ENCODE data around the gene SIGLEC5. TPM values are rescaled to one million over a fixed set of nuclear protein-coding genes. Genes with fewer than 3 reads are reported as not detected.
A peak's percentile ranks its signal among the peaks of the same experiment; 100 is the strongest.

The SIGLEC5 gene
- total RNA-seq, 5 donors from 2014 or later (not counting 1 experiment from before 2014, with no cell fraction given) = 0.16 to 0.26 TPM; not detected in 3

DNA sequence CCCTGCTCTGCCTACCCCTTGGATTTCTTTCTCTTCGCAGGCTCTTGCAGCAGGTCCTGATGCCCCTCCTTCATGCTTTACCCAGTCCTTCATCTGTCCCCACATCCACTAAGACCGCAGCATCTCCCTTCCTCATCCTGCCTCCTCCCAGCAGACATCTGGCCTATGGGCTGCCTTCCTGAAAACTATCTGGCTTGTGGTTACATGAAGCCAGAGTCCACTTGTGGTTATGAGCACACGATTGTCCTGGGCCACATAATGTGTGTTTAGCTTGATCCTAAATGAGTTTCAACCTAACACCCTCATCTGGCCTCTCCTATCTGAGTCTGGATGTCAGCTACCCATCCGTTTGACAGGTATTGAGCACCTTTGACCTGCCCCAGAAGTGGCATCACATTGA lies 64.6 kb downstream of the SIGLEC5 start:
- H3K4me1 Mint-ChIP-seq = peaks cover 2 to 4% (median 4%) of the 10 kb centered on the region in 3 donors
- peaks cover 0 to 3% of the 10 kb centered on the region in 2 experiments for H3K4me1 ChIP-seq (ENCODE audit: control insufficient read depth in 1 of 2, extremely low read depth in 1 of 2, insufficient read depth in 2 of 2, low read length in 2 of 2)
- H3K36me3 Mint-ChIP-seq = no peaks in the 10 kb centered on the region
- POLR2A ChIA-PET = no interaction called here
- H3K9me3 ChIP-seq = no peaks in the 10 kb centered on the region
- CTCF ChIA-PET = no interaction called here
- peaks cover 9 to 23% of the 10 kb centered on the region in 2 experiments for H3K27me3 ChIP-seq (replicated peaks in 1 of 2; ENCODE audit: control insufficient read depth in 2 of 2, extremely low read depth in 1 of 2, insufficient read depth in 2 of 2, low read length in 1 of 2)
- H3K27me3 Mint-ChIP-seq = peaks cover 51 to 58% of the 10 kb centered on the region in 2 donors
- ATAC-seq (replicated peaks in 1 of 4) = no peak
- H3K27ac Mint-ChIP-seq = no peak overlapping the region
- WGBS (ENCODE audit: insufficient coverage) = 43% methylated on average over 3 of the region's 4 CpGs
- H3K27ac ChIP-seq (ENCODE audit: low read length) = no peak overlapping the region
- no peak overlapping the region for H3K4me3 Mint-ChIP-seq
- H3K36me3 ChIP-seq (ENCODE audit: control insufficient read depth in 2 of 2, extremely low read depth in 1 of 2, insufficient read depth in 1 of 2, low read length in 1 of 2) = no peaks in the 10 kb centered on the region
- no peak for DNase-seq
- H3K9me3 Mint-ChIP-seq = no peaks in the 10 kb centered on the region
- no peak overlapping the region for H3K4me3 ChIP-seq (ENCODE audit: control insufficient read depth in 1 of 2, extremely low read depth in 1 of 2, low read length in 1 of 2)

DNA sequence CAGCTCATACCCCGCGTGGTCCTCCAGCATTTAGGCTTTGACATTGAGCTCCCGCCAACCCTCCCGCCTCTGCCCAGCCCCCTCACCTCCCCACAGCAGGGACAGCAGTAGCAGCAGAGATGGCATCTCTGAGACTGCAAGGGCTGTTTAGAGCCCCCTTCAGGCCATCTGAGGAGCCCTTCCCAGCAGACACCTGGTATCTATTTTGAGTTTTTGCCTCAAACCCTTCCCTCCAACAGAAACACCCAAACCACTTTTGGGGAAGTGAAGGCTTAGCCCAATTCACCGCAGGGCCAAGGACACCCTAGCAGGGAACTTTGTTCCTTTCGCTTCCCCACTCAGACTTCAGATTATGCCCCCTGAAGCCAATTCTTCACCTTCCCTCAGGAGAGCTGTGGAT lies 65.4 kb downstream of the SIGLEC5 start:
- H3K27ac ChIP-seq (ENCODE audit: low read length) = no peak overlapping the region
- Mint-ChIP-seq H3K36me3 (no peaks in the 10 kb centered on the region), H3K27ac (no peak overlapping the region), H3K4me3 (no peak overlapping the region), H3K4me1 (no peaks in the 10 kb centered on the region), H3K27me3 (peaks cover 57 to 65% of the 10 kb centered on the region in 2 donors), H3K9me3 (no peaks in the 10 kb centered on the region)
- WGBS (ENCODE audit: insufficient coverage) = 50% methylated on average over 2 of the region's 6 CpGs
- no peaks in the 10 kb centered on the region for H3K36me3 ChIP-seq (ENCODE audit: control insufficient read depth in 2 of 2, extremely low read depth in 1 of 2, insufficient read depth in 1 of 2, low read length in 1 of 2)
- no peaks in the 10 kb centered on the region for H3K4me1 ChIP-seq (ENCODE audit: control insufficient read depth in 1 of 2, extremely low read depth in 1 of 2, insufficient read depth in 2 of 2, low read length in 2 of 2)
- H3K4me3 ChIP-seq (ENCODE audit: control insufficient read depth in 1 of 2, extremely low read depth in 1 of 2, low read length in 1 of 2) = no peak overlapping the region
- ChIA-PET CTCF (no interaction called here), POLR2A (no interaction called here)
- H3K9me3 ChIP-seq = no peaks in the 10 kb centered on the region
- peaks cover 9 to 29% of the 10 kb centered on the region in 2 experiments for H3K27me3 ChIP-seq (replicated peaks in 1 of 2; ENCODE audit: control insufficient read depth in 2 of 2, extremely low read depth in 1 of 2, insufficient read depth in 2 of 2, low read length in 1 of 2)
- DNase-seq (peak in 1 of 35 experiments; percentile 27), ATAC-seq (replicated peaks in 1 of 4) (no peak)

Other genes starting within 250 kb of the SIGLEC5 start
- gene LIM2, start 242.4 kb downstream of the SIGLEC5 start, total RNA-seq = not detected
- not detected for gene C19orf84, start 239.8 kb downstream of the SIGLEC5 start, total RNA-seq
- 1 to 10 TPM in 3 of 5 donors, under 1 TPM in 2; 0.67 to 6.7 (median 1.8) TPM for gene SIGLEC10, start 212.8 kb downstream of the SIGLEC5 start, total RNA-seq
- not detected for gene SIGLEC8, start 171.9 kb downstream of the SIGLEC5 start, total RNA-seq
- not detected for gene CEACAM18, start 151.9 kb downstream of the SIGLEC5 start, total RNA-seq
- not detected for gene SIGLEC12, start 128.6 kb downstream of the SIGLEC5 start, total RNA-seq
- gene SIGLEC6, start 98.7 kb downstream of the SIGLEC5 start, total RNA-seq = under 1 TPM in 4 of 5 donors, not detected in 1; 0.23 to 0.79 (median 0.64) TPM
- 10 to 100 TPM in 3 of 5 donors, 1 to 10 TPM in 2; 6.7 to 16.8 (median 12.3) TPM for gene ZNF175, start 59.1 kb downstream of the SIGLEC5 start, total RNA-seq
- gene SIGLEC14, start 16.4 kb upstream of the SIGLEC5 start, total RNA-seq = 1 to 10 TPM in 1 of 5 donors, under 1 TPM in 2, not detected in 2; 0.68 to 1.1 (median 0.93) TPM
- gene SPACA6, start 62.9 kb upstream of the SIGLEC5 start, total RNA-seq = 1 to 10 TPM; 5.5 to 9.9 (median 6.9) TPM
- not detected for gene HAS1, start 93.6 kb upstream of the SIGLEC5 start, total RNA-seq
- under 1 TPM in 2 of 5 donors, not detected in 3; 0.13 to 0.19 TPM for gene FPR1, start 121.5 kb upstream of the SIGLEC5 start, total RNA-seq
- not detected for gene FPR2, start 130.8 kb upstream of the SIGLEC5 start, total RNA-seq
- under 1 TPM in 1 of 5 donors, not detected in 4; 0.20 TPM for gene FPR3, start 164.8 kb upstream of the SIGLEC5 start, total RNA-seq

Measured in T-cell (primary cell).